Osteocyte (in vitro differentiated cells): Measurements from ENCODE around the gene RFPL3. TPM values are rescaled to one million over a fixed set of nuclear protein-coding genes. Genes with fewer than 3 reads are reported as not detected.
A peak's percentile ranks its signal among the peaks of the same experiment; 100 is the strongest.
"Not testable (repeated sequence)": the region's sequence is repeated elsewhere in the genome, so short reads cannot be mapped to it uniquely, and the experiment has no call there.

ENCODE experiments used
- DNase-seq: peaks from one replicate; pipeline ENCODE4 v3.0.0; 2021; ENCODE audit warnings: mixed read lengths; ENCODE audit not compliant: unreplicated experiment; ENCODE audit errors: extremely low spot score
- H3K27ac Mint-ChIP-seq: one replicate; pipeline ENCODE4 v1.8.0; 2021; ENCODE audit warnings: mild to moderate bottlenecking, mixed read lengths; ENCODE audit not compliant: unreplicated experiment
- H3K27me3 Mint-ChIP-seq: one replicate; pipeline ENCODE4 v1.8.0; 2021; ENCODE audit warnings: mixed read lengths; ENCODE audit not compliant: unreplicated experiment
- H3K36me3 Mint-ChIP-seq: one replicate; pipeline ENCODE4 v1.8.0; 2021; ENCODE audit warnings: mixed read lengths; ENCODE audit not compliant: unreplicated experiment
- H3K4me1 Mint-ChIP-seq: one replicate; pipeline ENCODE4 v1.8.0; 2021; ENCODE audit warnings: mixed read lengths; ENCODE audit not compliant: unreplicated experiment
- H3K4me3 Mint-ChIP-seq: one replicate; pipeline ENCODE4 v1.8.0; 2021; ENCODE audit warnings: mild to moderate bottlenecking, moderate library complexity, mixed read lengths; ENCODE audit not compliant: unreplicated experiment
- H3K9me3 Mint-ChIP-seq: one replicate; pipeline ENCODE4 v1.8.0; 2021; ENCODE audit warnings: mixed read lengths; ENCODE audit not compliant: unreplicated experiment
- total RNA-seq: library from RNA; stranded (reverse); gene quantifications from 2 replicates; pipeline ENCODE4 v1.2.1, GENCODE V29; 2021
- TF ChIP-seq, protein P1 (sequence below): fragments of 200-600 bp; sonication (generic); IDR thresholded peaks from 2 replicates; pipeline ENCODE4 v1.5.0; 2021; ENCODE audit warnings: antibody characterized with exemption, mild to moderate bottlenecking, moderate library complexity

RFPL3 gene
- total RNA-seq, 1 donor from 2014 or later: not detected

DNA sequence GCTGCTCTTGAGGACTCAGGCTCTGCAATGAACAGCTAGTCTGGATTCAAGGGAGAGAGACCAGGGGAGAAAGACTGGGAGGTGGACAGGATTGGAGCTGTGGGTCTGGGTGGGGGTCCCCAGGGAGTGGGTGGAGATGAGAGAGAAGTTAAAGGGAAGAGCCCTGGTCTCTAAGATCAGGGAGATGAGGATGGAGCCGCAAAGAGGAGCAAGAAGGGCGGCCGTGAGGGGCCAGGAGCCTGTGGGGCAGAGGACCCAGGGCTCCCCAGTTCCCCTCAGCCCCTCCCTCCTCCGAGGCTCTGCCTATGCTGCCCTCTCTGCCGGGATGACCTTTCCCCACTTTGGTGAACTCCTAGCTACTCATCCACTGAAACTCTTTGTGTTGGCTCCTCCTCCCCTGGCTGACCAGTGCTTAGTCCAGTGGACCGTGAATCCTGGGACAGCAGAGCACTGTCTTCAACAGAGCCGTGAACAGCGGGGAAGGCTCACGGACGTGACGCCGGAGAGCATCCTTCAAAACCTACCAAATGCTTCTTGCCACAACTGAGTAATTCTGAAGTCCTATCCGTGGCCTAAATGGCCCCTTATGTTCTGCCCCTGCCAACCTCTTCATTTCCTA lies 16.4 kb upstream of the RFPL3 start:
- H3K4me3 Mint-ChIP-seq: no peak overlapping the region

DNA sequence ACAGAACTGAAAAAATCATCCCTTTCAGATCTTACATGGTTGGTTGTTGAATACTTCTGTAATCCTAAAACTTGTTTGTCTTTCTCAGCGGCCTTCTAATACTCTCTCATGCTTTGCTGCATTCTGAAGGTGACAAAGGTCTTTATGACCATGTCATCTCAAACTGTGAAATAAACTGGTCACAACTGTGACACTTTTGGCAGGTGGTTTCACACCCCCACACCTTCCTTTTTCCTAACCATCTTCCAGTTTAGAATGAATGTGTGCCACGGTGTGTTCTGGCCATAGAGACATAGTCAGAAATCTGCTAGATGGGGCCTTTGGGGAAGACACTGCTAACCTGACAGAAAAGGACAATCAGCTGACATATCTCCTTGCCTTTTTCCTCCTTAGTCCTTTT lies 14.7 kb upstream of the RFPL3 start:
- H3K4me3 Mint-ChIP-seq: no peak overlapping the region
- H3K9me3 Mint-ChIP-seq: no peaks in the 10 kb centered on the region
- H3K4me1 Mint-ChIP-seq: no peaks in the 10 kb centered on the region
- H3K27me3 Mint-ChIP-seq: peaks cover 50% of the 10 kb centered on the region
- TF ChIP-seq, protein P1, sequence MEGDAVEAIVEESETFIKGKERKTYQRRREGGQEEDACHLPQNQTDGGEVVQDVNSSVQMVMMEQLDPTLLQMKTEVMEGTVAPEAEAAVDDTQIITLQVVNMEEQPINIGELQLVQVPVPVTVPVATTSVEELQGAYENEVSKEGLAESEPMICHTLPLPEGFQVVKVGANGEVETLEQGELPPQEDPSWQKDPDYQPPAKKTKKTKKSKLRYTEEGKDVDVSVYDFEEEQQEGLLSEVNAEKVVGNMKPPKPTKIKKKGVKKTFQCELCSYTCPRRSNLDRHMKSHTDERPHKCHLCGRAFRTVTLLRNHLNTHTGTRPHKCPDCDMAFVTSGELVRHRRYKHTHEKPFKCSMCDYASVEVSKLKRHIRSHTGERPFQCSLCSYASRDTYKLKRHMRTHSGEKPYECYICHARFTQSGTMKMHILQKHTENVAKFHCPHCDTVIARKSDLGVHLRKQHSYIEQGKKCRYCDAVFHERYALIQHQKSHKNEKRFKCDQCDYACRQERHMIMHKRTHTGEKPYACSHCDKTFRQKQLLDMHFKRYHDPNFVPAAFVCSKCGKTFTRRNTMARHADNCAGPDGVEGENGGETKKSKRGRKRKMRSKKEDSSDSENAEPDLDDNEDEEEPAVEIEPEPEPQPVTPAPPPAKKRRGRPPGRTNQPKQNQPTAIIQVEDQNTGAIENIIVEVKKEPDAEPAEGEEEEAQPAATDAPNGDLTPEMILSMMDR: no peak
- H3K36me3 Mint-ChIP-seq: no peaks in the 10 kb centered on the region
- no peak for DNase-seq
- H3K27ac Mint-ChIP-seq: no peak overlapping the region

More for the DNA sequence above, 16.4 kb upstream of the RFPL3 start:
- H3K27ac Mint-ChIP-seq: no peak overlapping the region
- H3K36me3 Mint-ChIP-seq: no peaks in the 10 kb centered on the region
- no peaks in the 10 kb centered on the region for H3K4me1 Mint-ChIP-seq
- DNase-seq: peak; percentile 65
- peaks cover 49% of the 10 kb centered on the region for H3K27me3 Mint-ChIP-seq
- H3K9me3 Mint-ChIP-seq: no peaks in the 10 kb centered on the region
- TF ChIP-seq, protein P1: no peak

DNA sequence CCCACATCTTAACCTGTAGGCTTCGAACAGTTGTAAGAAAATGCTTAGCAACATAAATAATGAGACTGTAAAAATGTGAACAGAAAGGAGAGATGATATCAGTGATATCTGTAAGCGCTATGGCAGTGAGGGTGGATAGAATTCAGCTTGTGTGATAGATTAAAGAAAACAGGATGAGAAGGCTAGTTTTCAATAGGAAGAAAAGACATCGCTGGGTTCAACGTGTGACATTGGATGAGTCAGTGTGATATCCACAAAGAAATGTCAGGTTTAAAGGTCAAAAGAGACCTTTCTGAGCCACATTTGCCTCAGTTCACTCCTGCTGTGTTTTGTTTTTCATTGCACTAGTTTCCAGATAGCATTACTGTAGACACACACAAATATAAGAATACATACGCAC lies 13.7 kb upstream of the RFPL3 start:
- Mint-ChIP-seq H3K36me3 (no peaks in the 10 kb centered on the region), H3K4me1 (no peaks in the 10 kb centered on the region), H3K4me3 (no peak overlapping the region), H3K27me3 (peaks cover 50% of the 10 kb centered on the region), H3K9me3 (no peaks in the 10 kb centered on the region), H3K27ac (no peak overlapping the region)
- TF ChIP-seq, protein P1: no peak
- no peak for DNase-seq

DNA sequence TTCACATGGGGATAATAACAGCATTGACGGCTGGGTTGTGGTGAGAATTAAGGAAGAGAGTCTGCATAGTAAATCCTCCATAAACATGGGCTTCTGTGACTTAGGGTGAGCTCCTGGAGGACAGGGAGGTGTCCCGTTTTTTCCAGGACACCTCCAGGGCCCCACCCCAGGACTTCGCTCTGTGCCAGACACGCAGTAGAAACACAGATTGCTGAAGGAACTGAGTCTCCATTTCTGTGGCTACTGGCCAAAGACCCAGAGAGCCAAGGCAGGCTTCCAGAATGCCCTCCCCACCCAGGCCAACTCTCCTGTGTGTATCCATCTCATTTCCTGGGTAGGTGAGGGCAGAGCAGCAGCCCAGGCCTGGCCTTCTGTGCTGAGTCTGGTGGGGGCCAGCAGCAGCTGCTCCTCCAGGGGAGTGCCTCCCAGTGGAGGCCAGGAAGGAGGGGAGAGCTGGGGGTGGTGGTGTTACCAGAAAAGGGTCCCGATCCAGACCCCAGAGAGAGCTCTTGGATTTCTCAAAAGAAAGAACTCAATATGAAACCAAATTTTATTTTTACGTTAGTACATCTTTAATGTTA lies 9.5 kb upstream of the RFPL3 start:
- no peaks in the 10 kb centered on the region for H3K4me1 Mint-ChIP-seq
- no peaks in the 10 kb centered on the region for H3K36me3 Mint-ChIP-seq

DNA sequence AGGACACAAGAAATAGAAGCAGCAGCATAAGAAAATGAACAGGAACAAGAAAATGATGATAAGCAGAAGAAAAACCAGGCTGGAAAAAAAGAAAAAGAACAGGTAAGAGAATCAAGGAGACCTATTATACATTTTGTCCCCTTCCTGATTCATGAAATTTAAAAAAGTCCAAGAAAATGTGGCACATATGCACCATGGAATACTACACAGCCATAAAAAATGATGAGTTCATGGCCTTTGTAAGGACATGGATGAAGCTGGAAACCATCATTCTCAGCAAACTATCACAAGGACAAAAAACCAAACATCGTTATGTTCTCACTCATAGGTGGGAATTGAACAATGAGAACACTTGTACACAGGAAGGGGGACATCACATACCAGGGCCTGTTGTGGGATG lies 5.8 kb upstream of the RFPL3 start:
- not testable (repeated sequence) for H3K27me3 Mint-ChIP-seq, H3K4me3 Mint-ChIP-seq, H3K27ac Mint-ChIP-seq, H3K4me1 Mint-ChIP-seq, H3K36me3 Mint-ChIP-seq, H3K9me3 Mint-ChIP-seq, DNase-seq

More for the DNA sequence above, 9.5 kb upstream of the RFPL3 start:
- H3K9me3 Mint-ChIP-seq: no peaks in the 10 kb centered on the region
- DNase-seq: peak; percentile 64
- no peak overlapping the region for H3K4me3 Mint-ChIP-seq
- TF ChIP-seq, protein P1: no peak
- peaks cover 27% of the 10 kb centered on the region for H3K27me3 Mint-ChIP-seq
- no peak overlapping the region for H3K27ac Mint-ChIP-seq
